GM12875 (cell line): ENCODE measurements around the gene SPIRE2.
A peak's percentile ranks its signal among the peaks of the same experiment; 100 is the strongest.

Experiments used
- H3K4me3 ChIP-seq: one replicate; pipeline ENCODE4 v1.5.1; 2011; ENCODE audit warnings: low read depth, low read length, control low read depth
- CTCF ChIP-seq: IDR thresholded peaks from 2 replicates; pipeline ENCODE4 v1.5.1; 2011; ENCODE audit warnings: low read depth, mild to moderate bottlenecking, control low read depth, inconsistent platforms, low read length, moderate library complexity, borderline replicate concordance; ENCODE audit not compliant: insufficient read depth

The SPIRE2 gene

GRCh38 chr16:89858973-89859614, 30.8 kb downstream of the SPIRE2 start:
- no peak for TF ChIP-seq CTCF
- H3K4me3 ChIP-seq = no peak overlapping the region

- no peak overlapping the region for H3K4me3 ChIP-seq
- no peak for TF ChIP-seq CTCF
Measured at GRCh38 chr16:89859615-89860007, 31.3 kb downstream of the SPIRE2 start.

- no peak overlapping the region for H3K4me3 ChIP-seq
Measured at GRCh38 chr16:89860747-89861304, 32.6 kb downstream of the SPIRE2 start.

GRCh38 chr16:89861648-89862047, 33.4 kb downstream of the SPIRE2 start:
- no peak overlapping the region for H3K4me3 ChIP-seq
- no peak for TF ChIP-seq CTCF

More at GRCh38 chr16:89860747-89861304, 32.6 kb downstream of the SPIRE2 start:
- peak; percentile 100 for TF ChIP-seq CTCF

- H3K4me3 ChIP-seq = no peak overlapping the region
- no peak for TF ChIP-seq CTCF
Measured at GRCh38 chr16:89862732-89863131, 34.5 kb downstream of the SPIRE2 start.

GRCh38 chr16:89863741-89864526, 35.7 kb downstream of the SPIRE2 start:
- no peak for TF ChIP-seq CTCF
- H3K4me3 ChIP-seq = peak overlapping the region; percentile 36

GRCh38 chr16:89864527-89864820, 36.2 kb downstream of the SPIRE2 start:
- TF ChIP-seq CTCF = no peak
- H3K4me3 ChIP-seq = no peak overlapping the region
